GM12878 (cell line): ENCODE data around the gene TPST1.

Source experiments
- EP300 ChIP-seq, 2 experiments: fragments of 150-350 bp in 1 of 2; IDR thresholded peaks; 2 replicates each; pipeline ENCODE4 v1.6.1; 2011 to 2012; ENCODE audit warnings: low read depth in 2 of 2, low read length in 2 of 2, borderline replicate concordance in 1 of 2, improper control_type of control experiment in 1 of 2, inconsistent platforms in 1 of 2; ENCODE audit not compliant: control insufficient read depth in 1 of 2
- NR2C2 ChIP-seq: IDR thresholded peaks from 2 replicates; pipeline ENCODE4 v1.6.1; 2011; ENCODE audit warnings: borderline replicate concordance, low read depth; ENCODE audit not compliant: control insufficient read depth, insufficient read length
- POLR2A ChIP-seq: IDR thresholded peaks from 2 replicates; pipeline ENCODE4 v1.6.1; 2011; ENCODE audit warnings: low read depth, mild to moderate bottlenecking, low read length
- SMC3 ChIP-seq: IDR thresholded peaks from 2 replicates; pipeline ENCODE4 v1.6.1; 2011; ENCODE audit warnings: low read length, improper control_type of control experiment, borderline replicate concordance
- SPI1 ChIP-seq: IDR thresholded peaks from 2 replicates; pipeline ENCODE4 v1.6.1; 2011; ENCODE audit warnings: low read depth, mild to moderate bottlenecking, low read length, moderate library complexity, borderline replicate concordance; ENCODE audit not compliant: insufficient read depth
- YY1 ChIP-seq: IDR thresholded peaks from 2 replicates; pipeline ENCODE4 v1.6.1; 2011; ENCODE audit warnings: low read depth, mild to moderate bottlenecking, low read length
- TF ChIP-seq, protein P1 (sequence below), 3 experiments: IDR thresholded peaks in 2 of 3; conservative IDR thresholded peaks in 1 of 3; 2 replicates each; pipeline ENCODE4 v1.5.1; 2011; ENCODE audit warnings: low read depth in 3 of 3, low read length in 3 of 3, mild to moderate bottlenecking in 3 of 3, control low read depth in 2 of 3, moderate library complexity in 2 of 3, inconsistent platforms in 1 of 3, mixed read lengths in 1 of 3; ENCODE audit not compliant: control insufficient read depth in 2 of 3, insufficient read depth in 1 of 3; ENCODE audit errors: extremely low read depth in 1 of 3

DNA sequence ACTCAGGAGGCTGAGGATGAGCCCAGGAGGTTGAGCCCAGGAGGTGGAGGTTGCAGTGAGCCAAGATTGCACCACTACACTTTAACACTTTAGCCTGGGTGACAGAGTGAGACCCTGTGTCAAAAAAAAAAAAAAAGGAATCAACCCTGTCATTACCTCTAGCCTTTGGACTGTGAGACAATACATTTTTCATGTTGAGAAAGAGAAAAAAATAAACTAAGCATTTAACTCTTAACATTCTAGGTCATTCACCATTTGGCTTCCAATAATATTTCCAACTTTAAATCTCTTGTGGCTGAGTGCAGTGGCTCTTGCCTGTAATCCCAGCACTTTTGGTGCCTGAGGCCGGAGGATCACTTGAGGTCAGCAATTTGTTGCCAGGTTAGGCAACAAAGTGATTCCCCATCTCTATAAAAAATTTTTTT is 41.9 kb upstream of the TPST1 start:
- TF ChIP-seq, protein P1, sequence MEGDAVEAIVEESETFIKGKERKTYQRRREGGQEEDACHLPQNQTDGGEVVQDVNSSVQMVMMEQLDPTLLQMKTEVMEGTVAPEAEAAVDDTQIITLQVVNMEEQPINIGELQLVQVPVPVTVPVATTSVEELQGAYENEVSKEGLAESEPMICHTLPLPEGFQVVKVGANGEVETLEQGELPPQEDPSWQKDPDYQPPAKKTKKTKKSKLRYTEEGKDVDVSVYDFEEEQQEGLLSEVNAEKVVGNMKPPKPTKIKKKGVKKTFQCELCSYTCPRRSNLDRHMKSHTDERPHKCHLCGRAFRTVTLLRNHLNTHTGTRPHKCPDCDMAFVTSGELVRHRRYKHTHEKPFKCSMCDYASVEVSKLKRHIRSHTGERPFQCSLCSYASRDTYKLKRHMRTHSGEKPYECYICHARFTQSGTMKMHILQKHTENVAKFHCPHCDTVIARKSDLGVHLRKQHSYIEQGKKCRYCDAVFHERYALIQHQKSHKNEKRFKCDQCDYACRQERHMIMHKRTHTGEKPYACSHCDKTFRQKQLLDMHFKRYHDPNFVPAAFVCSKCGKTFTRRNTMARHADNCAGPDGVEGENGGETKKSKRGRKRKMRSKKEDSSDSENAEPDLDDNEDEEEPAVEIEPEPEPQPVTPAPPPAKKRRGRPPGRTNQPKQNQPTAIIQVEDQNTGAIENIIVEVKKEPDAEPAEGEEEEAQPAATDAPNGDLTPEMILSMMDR (IDR thresholded peaks at IDR 0.05 in 2 of 3, conservative IDR thresholded peaks at IDR 0.05 in 1 of 3; ENCODE audit: control insufficient read depth in 2 of 3, extremely low read depth in 1 of 3, insufficient read depth in 1 of 3, low read depth in 3 of 3, low read length in 3 of 3) = no peak
- no peak for TF ChIP-seq YY1
- no peak for TF ChIP-seq EP300 (IDR thresholded peaks at IDR 0.05; ENCODE audit: borderline replicate concordance in 1 of 2, control insufficient read depth in 1 of 2, low read depth in 2 of 2, low read length in 2 of 2)
- no peak for TF ChIP-seq POLR2A
- no peak for TF ChIP-seq SPI1
- TF ChIP-seq SMC3 = no peak
- no peak for TF ChIP-seq NR2C2
